ENCODE results near the gene DCC. TPM values are rescaled to one million over a fixed set of nuclear protein-coding genes. Genes with fewer than 3 reads are reported as not detected.

The DCC gene
- total RNA-seq, 2 experiments from 2014 or later = not detected

DNA sequence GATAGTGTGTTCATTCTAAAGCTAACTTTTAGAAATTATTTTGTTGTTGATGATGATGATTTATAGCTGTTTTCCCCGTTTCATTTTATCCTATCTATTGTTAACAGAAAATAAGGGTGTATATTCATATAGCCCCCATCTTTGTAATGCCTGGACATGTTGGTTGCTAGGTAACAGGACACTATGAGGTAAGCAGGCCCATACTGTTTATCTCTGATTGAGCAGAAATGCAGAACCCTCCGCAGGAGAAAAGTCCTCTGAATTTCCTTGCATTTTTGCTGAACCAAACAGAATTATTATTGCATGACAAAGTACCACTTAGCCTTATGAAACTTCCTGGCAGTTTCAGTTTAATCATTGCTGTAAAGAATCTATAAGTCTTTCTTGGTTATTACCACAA lies 339.4 kb downstream of the DCC start:
- ChIA-PET POLR2A (no interaction called here), CTCF (interaction anchor here (1.2 kb wide), 1 partner anchor 10 kb away, joined by 4 read pairs; no protein-coding TSS in a partner anchor)
- TF ChIP-seq, protein P1, sequence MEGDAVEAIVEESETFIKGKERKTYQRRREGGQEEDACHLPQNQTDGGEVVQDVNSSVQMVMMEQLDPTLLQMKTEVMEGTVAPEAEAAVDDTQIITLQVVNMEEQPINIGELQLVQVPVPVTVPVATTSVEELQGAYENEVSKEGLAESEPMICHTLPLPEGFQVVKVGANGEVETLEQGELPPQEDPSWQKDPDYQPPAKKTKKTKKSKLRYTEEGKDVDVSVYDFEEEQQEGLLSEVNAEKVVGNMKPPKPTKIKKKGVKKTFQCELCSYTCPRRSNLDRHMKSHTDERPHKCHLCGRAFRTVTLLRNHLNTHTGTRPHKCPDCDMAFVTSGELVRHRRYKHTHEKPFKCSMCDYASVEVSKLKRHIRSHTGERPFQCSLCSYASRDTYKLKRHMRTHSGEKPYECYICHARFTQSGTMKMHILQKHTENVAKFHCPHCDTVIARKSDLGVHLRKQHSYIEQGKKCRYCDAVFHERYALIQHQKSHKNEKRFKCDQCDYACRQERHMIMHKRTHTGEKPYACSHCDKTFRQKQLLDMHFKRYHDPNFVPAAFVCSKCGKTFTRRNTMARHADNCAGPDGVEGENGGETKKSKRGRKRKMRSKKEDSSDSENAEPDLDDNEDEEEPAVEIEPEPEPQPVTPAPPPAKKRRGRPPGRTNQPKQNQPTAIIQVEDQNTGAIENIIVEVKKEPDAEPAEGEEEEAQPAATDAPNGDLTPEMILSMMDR (IDR thresholded peaks at IDR 0.05) = no peak

DNA sequence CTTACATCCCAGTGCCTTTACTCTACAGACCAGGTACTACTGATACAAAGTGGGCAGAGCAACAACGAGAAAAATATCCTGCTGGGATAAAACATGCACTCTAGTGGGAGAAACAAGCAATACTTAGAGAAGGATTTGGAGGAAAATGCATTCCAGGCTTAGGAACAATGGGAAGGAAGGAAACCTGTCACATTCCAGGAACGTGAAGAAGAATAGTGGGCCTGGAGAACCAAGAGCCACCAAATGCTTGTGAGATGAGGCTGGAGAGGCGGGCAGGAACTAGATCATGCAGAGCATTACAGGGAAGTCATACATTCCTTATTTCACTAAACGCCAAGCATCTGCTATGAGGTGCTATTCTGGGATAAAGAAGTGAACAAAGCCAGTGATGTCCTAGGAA lies 342.3 kb downstream of the DCC start:
- Mint-ChIP-seq H3K36me3 (ENCODE audit: low read depth) (no peaks in the 10 kb centered on the region), H3K4me1 (ENCODE audit: low read depth) (no peaks in the 10 kb centered on the region), H3K27me3 (no peaks in the 10 kb centered on the region), H3K9me3 (no peaks in the 10 kb centered on the region), H3K4me3 (no peak overlapping the region), H3K27ac (no peak overlapping the region)
- no peaks in the 10 kb centered on the region for H3K4me1 ChIP-seq (ENCODE audit: insufficient read depth, low read length)
- CTCF ChIA-PET = no interaction called here
- no peak for ATAC-seq (ENCODE audit: poor library complexity)
- H3K9me3 ChIP-seq (ENCODE audit: control insufficient read depth in 1 of 2, insufficient read depth in 1 of 2, low read length in 2 of 2) = no peaks in the 10 kb centered on the region
- DNase-seq = no peak
- intact Hi-C loops (cut with DNase I, micrococcal nuclease) = no loop called here
- POLR2A ChIA-PET = no interaction called here
- H3K27me3 ChIP-seq (ENCODE audit: control insufficient read depth in 1 of 2, insufficient read depth in 2 of 2, low read length in 2 of 2) = no peaks in the 10 kb centered on the region
- H3K27ac ChIP-seq (ENCODE audit: low read depth in 1 of 2, low read length in 2 of 2) = no peak overlapping the region
- H3K36me3 ChIP-seq (ENCODE audit: insufficient read depth, low read length) = no peaks in the 10 kb centered on the region
- TF ChIP-seq, protein P1 (IDR thresholded peaks at IDR 0.05) = no peak
- no peak overlapping the region for H3K4me3 ChIP-seq (ENCODE audit: low read length)

More for the DNA sequence above, 339.4 kb downstream of the DCC start:
- intact Hi-C loops (cut with DNase I, micrococcal nuclease) = no loop called here
- no peak overlapping the region for H3K27ac Mint-ChIP-seq
- H3K4me1 Mint-ChIP-seq (ENCODE audit: low read depth) = no peaks in the 10 kb centered on the region
- no peaks in the 10 kb centered on the region for H3K27me3 Mint-ChIP-seq
- no peak overlapping the region for H3K4me3 ChIP-seq (ENCODE audit: low read length)
- ATAC-seq (ENCODE audit: poor library complexity) (no peak), DNase-seq (no peak)
- H3K9me3 ChIP-seq (ENCODE audit: control insufficient read depth in 1 of 2, insufficient read depth in 1 of 2, low read length in 2 of 2) = no peaks in the 10 kb centered on the region
- H3K36me3 ChIP-seq (ENCODE audit: insufficient read depth, low read length) = no peaks in the 10 kb centered on the region
- H3K4me3 Mint-ChIP-seq = no peak overlapping the region
- H3K27ac ChIP-seq (ENCODE audit: low read depth in 1 of 2, low read length in 2 of 2) = no peak overlapping the region
- no peaks in the 10 kb centered on the region for H3K4me1 ChIP-seq (ENCODE audit: insufficient read depth, low read length)
- no peaks in the 10 kb centered on the region for H3K9me3 Mint-ChIP-seq
- no peaks in the 10 kb centered on the region for H3K36me3 Mint-ChIP-seq (ENCODE audit: low read depth)
- no peaks in the 10 kb centered on the region for H3K27me3 ChIP-seq (ENCODE audit: control insufficient read depth in 1 of 2, insufficient read depth in 2 of 2, low read length in 2 of 2)

GRCh38 chr18:52685316-52685715 lies 345.3 kb downstream of the DCC start:
- ATAC-seq (ENCODE audit: poor library complexity) = no peak
- intact Hi-C loops (cut with DNase I, micrococcal nuclease) = no loop called here

More at GRCh38 chr18:52685316-52685715, 345.3 kb downstream of the DCC start:
- H3K9me3 ChIP-seq (ENCODE audit: control insufficient read depth in 1 of 2, insufficient read depth in 1 of 2, low read length in 2 of 2) = no peaks in the 10 kb centered on the region
- Mint-ChIP-seq H3K27me3 (no peaks in the 10 kb centered on the region), H3K9me3 (no peaks in the 10 kb centered on the region), H3K4me3 (no peak overlapping the region), H3K27ac (no peak overlapping the region), H3K4me1 (ENCODE audit: low read depth) (no peaks in the 10 kb centered on the region), H3K36me3 (ENCODE audit: low read depth) (no peaks in the 10 kb centered on the region)
- no peaks in the 10 kb centered on the region for H3K4me1 ChIP-seq (ENCODE audit: insufficient read depth, low read length)
- no peak overlapping the region for H3K27ac ChIP-seq (ENCODE audit: low read depth in 1 of 2, low read length in 2 of 2)
- ChIA-PET POLR2A (no interaction called here), CTCF (no interaction called here)
- no peaks in the 10 kb centered on the region for H3K36me3 ChIP-seq (ENCODE audit: insufficient read depth, low read length)
- no peak overlapping the region for H3K4me3 ChIP-seq (ENCODE audit: low read length)
- no peaks in the 10 kb centered on the region for H3K27me3 ChIP-seq (ENCODE audit: control insufficient read depth in 1 of 2, insufficient read depth in 2 of 2, low read length in 2 of 2)
- no peak for DNase-seq
- TF ChIP-seq, protein P1 (IDR thresholded peaks at IDR 0.05) = no peak
